OCI-LY1 (cell line): Measurements from ENCODE around the gene KCNMA1.

Source experiments
- EZH2 ChIP-seq: fragments of 200-600 bp; sonication (generic), shearing (Covaris generic); IDR thresholded peaks from 2 replicates; pipeline ENCODE4 v1.8.0; 2017; ENCODE audit warnings: borderline replicate concordance, mixed run types, mild to moderate bottlenecking, antibody characterized with exemption, low read length, moderate library complexity, mixed read lengths
- TF ChIP-seq, protein P1 (sequence below): fragments of 200-600 bp; sonication (generic), shearing (Covaris generic); IDR thresholded peaks from 2 replicates; pipeline ENCODE4 v1.5.1; 2017; ENCODE audit warnings: mild to moderate bottlenecking, antibody characterized with exemption, low read length, moderate library complexity, mixed read lengths

DNA sequence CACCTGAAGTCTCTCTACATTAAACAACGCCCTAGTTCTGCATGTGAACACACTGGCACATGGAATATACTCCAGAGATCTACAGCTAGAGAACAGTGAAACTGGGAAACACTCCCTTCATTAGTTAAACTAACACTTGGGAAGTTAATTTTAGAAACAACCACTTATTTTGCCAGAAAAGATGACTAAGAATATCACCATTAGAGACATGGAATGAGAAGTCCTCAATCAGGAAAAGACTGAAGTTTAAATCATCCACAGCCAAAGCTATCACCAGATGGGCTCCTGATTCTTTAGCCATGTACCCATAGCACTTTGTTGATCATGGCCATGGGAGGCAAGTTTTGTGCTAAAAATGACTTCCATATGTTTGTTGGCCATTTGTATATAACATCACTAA lies 719.5 kb downstream of the KCNMA1 start:
- TF ChIP-seq, protein P1, sequence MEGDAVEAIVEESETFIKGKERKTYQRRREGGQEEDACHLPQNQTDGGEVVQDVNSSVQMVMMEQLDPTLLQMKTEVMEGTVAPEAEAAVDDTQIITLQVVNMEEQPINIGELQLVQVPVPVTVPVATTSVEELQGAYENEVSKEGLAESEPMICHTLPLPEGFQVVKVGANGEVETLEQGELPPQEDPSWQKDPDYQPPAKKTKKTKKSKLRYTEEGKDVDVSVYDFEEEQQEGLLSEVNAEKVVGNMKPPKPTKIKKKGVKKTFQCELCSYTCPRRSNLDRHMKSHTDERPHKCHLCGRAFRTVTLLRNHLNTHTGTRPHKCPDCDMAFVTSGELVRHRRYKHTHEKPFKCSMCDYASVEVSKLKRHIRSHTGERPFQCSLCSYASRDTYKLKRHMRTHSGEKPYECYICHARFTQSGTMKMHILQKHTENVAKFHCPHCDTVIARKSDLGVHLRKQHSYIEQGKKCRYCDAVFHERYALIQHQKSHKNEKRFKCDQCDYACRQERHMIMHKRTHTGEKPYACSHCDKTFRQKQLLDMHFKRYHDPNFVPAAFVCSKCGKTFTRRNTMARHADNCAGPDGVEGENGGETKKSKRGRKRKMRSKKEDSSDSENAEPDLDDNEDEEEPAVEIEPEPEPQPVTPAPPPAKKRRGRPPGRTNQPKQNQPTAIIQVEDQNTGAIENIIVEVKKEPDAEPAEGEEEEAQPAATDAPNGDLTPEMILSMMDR, result no peak
- TF ChIP-seq EZH2, result no peak
